H9 (cell line): ENCODE data around the gene NRXN2. TPM values are rescaled to one million over a fixed set of nuclear protein-coding genes. Genes with fewer than 3 reads are reported as not detected.

Source experiments
- DNase-seq: peaks from one replicate; pipeline ENCODE4 v3.0.0-alpha.2; 2017
- H2AFZ ChIP-seq: one replicate; pipeline ENCODE4 v1.6.1; 2013; ENCODE audit warnings: mild to moderate bottlenecking, low read length, control low read depth, moderate library complexity
- H2AK5ac ChIP-seq: 2 replicates; pipeline ENCODE4 v1.6.1; 2013; ENCODE audit warnings: low read length, control low read depth, mixed read lengths; ENCODE audit not compliant: insufficient read length
- H2BK120ac ChIP-seq: one replicate; pipeline ENCODE4 v1.6.1; 2013; ENCODE audit warnings: low read depth, mild to moderate bottlenecking, low read length, control low read depth, inconsistent platforms; ENCODE audit not compliant: poor library complexity, severe bottlenecking
- H2BK12ac ChIP-seq: 2 replicates; pipeline ENCODE4 v1.6.1; 2013; ENCODE audit warnings: low read length, control low read depth, mixed read lengths, low read depth; ENCODE audit not compliant: insufficient read length
- H2BK15ac ChIP-seq: 2 replicates; pipeline ENCODE4 v1.6.1; 2013; ENCODE audit warnings: low read depth, low read length, control low read depth
- H2BK20ac ChIP-seq: one replicate; pipeline ENCODE4 v1.6.1; 2013; ENCODE audit warnings: low read depth, mild to moderate bottlenecking, low read length, control low read depth, inconsistent platforms; ENCODE audit not compliant: poor library complexity, severe bottlenecking
- H2BK5ac ChIP-seq: 2 replicates; pipeline ENCODE4 v1.6.1; 2013; ENCODE audit warnings: low read length, control low read depth, mixed read lengths; ENCODE audit not compliant: insufficient read length
- H3K14ac ChIP-seq: 2 replicates; pipeline ENCODE4 v1.6.1; 2013; ENCODE audit warnings: low read length, control low read depth; ENCODE audit not compliant: insufficient read depth
- H3K18ac ChIP-seq: 2 replicates; pipeline ENCODE4 v1.6.1; 2013; ENCODE audit warnings: low read depth, mild to moderate bottlenecking, mixed read lengths, low read length, control low read depth; ENCODE audit not compliant: insufficient read length
- H3K23ac ChIP-seq: 2 replicates; pipeline ENCODE4 v1.6.1; 2013; ENCODE audit warnings: low read length, control low read depth, mixed read lengths, low read depth; ENCODE audit not compliant: insufficient read length
- H3K23me2 ChIP-seq: 2 replicates; pipeline ENCODE4 v1.6.1; 2013; ENCODE audit warnings: low read depth, mild to moderate bottlenecking, mixed read lengths, low read length, control low read depth; ENCODE audit not compliant: insufficient read length, poor library complexity, severe bottlenecking
- H3K27ac ChIP-seq: 2 replicates; pipeline ENCODE4 v1.5.1; 2013; ENCODE audit warnings: low read length, control low read depth, mixed read lengths, low read depth; ENCODE audit not compliant: insufficient read length
- H3K27me3 ChIP-seq: 2 replicates; pipeline ENCODE4 v1.6.1; 2013; ENCODE audit warnings: low read length, control low read depth, inconsistent platforms; ENCODE audit not compliant: insufficient read depth
- H3K4ac ChIP-seq: 2 replicates; pipeline ENCODE4 v1.6.1; 2013; ENCODE audit warnings: low read depth, mild to moderate bottlenecking, control low read depth, inconsistent platforms, low read length, moderate library complexity
- H3K4me1 ChIP-seq: 2 replicates; pipeline ENCODE4 v1.6.1; 2013; ENCODE audit warnings: low read length, control low read depth, inconsistent platforms; ENCODE audit not compliant: insufficient read depth
- H3K4me2 ChIP-seq: 2 replicates; pipeline ENCODE4 v1.6.1; 2013; ENCODE audit warnings: low read length, control low read depth, mixed read lengths; ENCODE audit not compliant: insufficient read length, insufficient read depth
- H3K56ac ChIP-seq: 2 replicates; pipeline ENCODE4 v1.6.1; 2013; ENCODE audit warnings: low read depth, mild to moderate bottlenecking, mixed read lengths, low read length, control low read depth; ENCODE audit not compliant: insufficient read length
- H3K79me1 ChIP-seq: 2 replicates; pipeline ENCODE4 v1.6.1; 2013; ENCODE audit warnings: low read depth, mild to moderate bottlenecking, moderate library complexity, low read length, control low read depth, inconsistent platforms; ENCODE audit not compliant: insufficient read depth, poor library complexity, severe bottlenecking
- H3K79me2 ChIP-seq: 2 replicates; pipeline ENCODE4 v1.6.1; 2013; ENCODE audit warnings: low read length, control low read depth, inconsistent platforms; ENCODE audit not compliant: insufficient read depth
- H3K9ac ChIP-seq: 2 replicates; pipeline ENCODE4 v1.6.1; 2013; ENCODE audit warnings: low read length, control low read depth, mixed read lengths; ENCODE audit not compliant: insufficient read length; ENCODE audit errors: extremely low read depth
- H3K9me3 ChIP-seq: one replicate; pipeline ENCODE4 v1.6.1; 2013; ENCODE audit warnings: low read depth, low read length, inconsistent platforms; ENCODE audit not compliant: control insufficient read depth
- H3T11ph ChIP-seq: one replicate; pipeline ENCODE4 v1.6.1; 2013; ENCODE audit warnings: mild to moderate bottlenecking, low read length, control low read depth, inconsistent platforms
- H4K20me1 ChIP-seq: one replicate; pipeline ENCODE4 v1.6.1; 2013; ENCODE audit not compliant: control insufficient read depth, insufficient read length, insufficient read depth
- H4K5ac ChIP-seq: 2 replicates; pipeline ENCODE4 v1.6.1; 2013; ENCODE audit warnings: low read depth, mild to moderate bottlenecking, mixed read lengths, low read length, control low read depth; ENCODE audit not compliant: insufficient read length
- H4K8ac ChIP-seq: replicated peaks from 2 replicates; pipeline ENCODE4 v1.6.1; 2013; ENCODE audit warnings: low read length, control low read depth, mixed read lengths, low read depth; ENCODE audit not compliant: insufficient read length
- H4K91ac ChIP-seq: 2 replicates; pipeline ENCODE4 v1.6.1; 2013; ENCODE audit warnings: low read depth, mild to moderate bottlenecking, moderate library complexity, mixed read lengths, low read length, control low read depth; ENCODE audit not compliant: insufficient read length
- H3K27ac Mint-ChIP-seq, 3 experiments: 2 replicates in 2 of 3; 3 replicates in 1 of 3; pipeline ENCODE4 v1.8.0; 2020 to 2021; ENCODE audit warnings: mixed read lengths in 3 of 3, mild to moderate bottlenecking in 1 of 3, moderate library complexity in 1 of 3
- H3K27me3 Mint-ChIP-seq: 2 replicates; pipeline ENCODE4 v1.8.0; 2021; ENCODE audit warnings: low read depth, mild to moderate bottlenecking, moderate library complexity, mixed read lengths
- H3K36me3 Mint-ChIP-seq, 3 experiments: 2 replicates in 2 of 3; 3 replicates in 1 of 3; pipeline ENCODE4 v1.8.0; 2020 to 2021; ENCODE audit warnings: low read depth in 3 of 3, mixed read lengths in 3 of 3; ENCODE audit not compliant: insufficient read depth in 1 of 3
- H3K4me1 Mint-ChIP-seq, 2 experiments: 2 replicates each; pipeline ENCODE4 v1.8.0; 2020; ENCODE audit warnings: mixed read lengths in 2 of 2
- H3K4me3 Mint-ChIP-seq, 2 experiments: 2 replicates in 1 of 2; 3 replicates in 1 of 2; pipeline ENCODE4 v1.8.0; 2020 to 2021; ENCODE audit warnings: mild to moderate bottlenecking in 2 of 2, mixed read lengths in 2 of 2, moderate library complexity in 1 of 2
- H3K9me3 Mint-ChIP-seq, 2 experiments: 2 replicates in 1 of 2; 3 replicates in 1 of 2; pipeline ENCODE4 v1.8.0; 2020; ENCODE audit warnings: mild to moderate bottlenecking in 2 of 2, mixed read lengths in 2 of 2, moderate library complexity in 1 of 2
- CTCF ChIP-seq: fragments of 200-600 bp; sonication (generic); conservative IDR thresholded peaks from 3 replicates; pipeline ENCODE4 v1.8.0; 2021; ENCODE audit warnings: antibody characterized with exemption, mild to moderate bottlenecking
- WGBS: extraction: QIAGEN DNeasy Blood & Tissue Kit; methylation state at CpG from one replicate; pipeline ENCODE4 v1.1.7; 2013; ENCODE audit warnings: missing lambda C conversion rate, low lambda C conversion rate, mixed read lengths; ENCODE audit not compliant: insufficient read length; ENCODE audit errors: extremely low coverage; 5-methylcytosine and 5-hydroxymethylcytosine counted together
- total RNA-seq: library from RNA; stranded (reverse); gene quantifications from 2 replicates; pipeline ENCODE4 v1.2.1, GENCODE V29; 2021

The NRXN2 gene
- total RNA-seq, 1 experiment from 2014 or later, result 3.9 TPM

- Histone ChIP-seq H3K23me2 (peaks cover 2% of the 10 kb centered on the region), H2AK5ac (no peak overlapping the region), H2AFZ (no peak overlapping the region), H2BK15ac (no peak overlapping the region), H3K4ac (no peak overlapping the region; the same call in 1 of the 2 replicates), H4K91ac (no peak overlapping the region), H3K18ac (no peak overlapping the region), H4K20me1 (no peaks in the 10 kb centered on the region), H4K5ac (no peak overlapping the region), H3K4me2 (no peak overlapping the region), H2BK20ac (no peak overlapping the region), H3K56ac (no peak overlapping the region), H3T11ph (no peak overlapping the region), H3K79me1 (no peaks in the 10 kb centered on the region), H2BK5ac (no peak overlapping the region), H3K14ac (no peak overlapping the region), H3K9me3 (no peaks in the 10 kb centered on the region), H3K79me2 (no peaks in the 10 kb centered on the region), H3K4me1 (no peaks in the 10 kb centered on the region), H2BK12ac (no peak overlapping the region), H3K27me3 (no peaks in the 10 kb centered on the region), H3K27ac (no peak overlapping the region), H3K9ac (no peak overlapping the region), H3K23ac (no peak overlapping the region), H2BK120ac (no peak overlapping the region), H4K8ac (no peak overlapping the region)
- no peak overlapping the region for H3K27ac Mint-ChIP-seq
- no peak for DNase-seq
- no peaks in the 10 kb centered on the region; a peak in 1 of 7 replicates for H3K36me3 Mint-ChIP-seq
- H3K9me3 Mint-ChIP-seq, result no peaks in the 10 kb centered on the region
- peaks cover 11 to 18% of the 10 kb centered on the region in 2 experiments for H3K4me1 Mint-ChIP-seq
- H3K4me3 Mint-ChIP-seq, result no peak overlapping the region
- H3K27me3 Mint-ChIP-seq, result peaks cover 59% of the 10 kb centered on the region
- no CpG with 5 or more reads among the region's 6 CpGs for WGBS
- TF ChIP-seq CTCF, result no peak
Measured at GRCh38 chr11:64687204-64687603, 35.8 kb downstream of the NRXN2 start.
